PC-3 (cell line): ENCODE measurements around the gene DMGDH. TPM values are rescaled to one million over a fixed set of nuclear protein-coding genes. Genes with fewer than 3 reads are reported as not detected.

Experiments used
- ATAC-seq: fragments of 200-7000 bp; cut with Tn5 transposase; 2 replicates; pipeline ENCODE4 v1.9.1; 2020; ENCODE audit warnings: mild to moderate bottlenecking, moderate library complexity
- BruUV-seq: library from RNA; stranded (reverse); fragments of 400-500 nt; replicated peaks from 2 replicates; lab custom pipeline; 2021; lab: Mats Ljungman, UMichigan
- CTCF ChIA-PET: fragments of 300-600 bp; sonication (Branson Sonifier 250); formaldehyde crosslinking; loops from one replicate; lab custom pipeline; 2022; ENCODE audit warnings: antibody characterized with exemption; lab: Charles Lee
- POLR2A ChIA-PET: fragments of 300-600 bp; sonication (Branson Sonifier 250); formaldehyde crosslinking; loops from one replicate; lab custom pipeline; 2022; ENCODE audit warnings: antibody characterized with exemption; ENCODE audit not compliant: unreplicated experiment; lab: Charles Lee
- DNase-seq: peaks from one replicate; pipeline ENCODE4 v3.0.0-alpha.2; 2015
- H2AFZ ChIP-seq: fragments of 300-600 bp; sonication (generic); 2 replicates; pipeline ENCODE4 v1.6.0; 2016; ENCODE audit warnings: antibody characterized with exemption, low read length
- H3F3A ChIP-seq: fragments of 300-600 bp; sonication (generic); one replicate; pipeline ENCODE4 v1.6.0; 2017; ENCODE audit warnings: antibody characterized with exemption, low read length, control low read depth, mild to moderate bottlenecking; ENCODE audit not compliant: unreplicated experiment
- H3K27ac ChIP-seq: fragments of 300-600 bp; sonication (generic); 2 replicates; pipeline ENCODE4 v1.5.1; 2016; ENCODE audit warnings: mild to moderate bottlenecking, low read length
- H3K27me3 ChIP-seq: fragments of 300-600 bp; sonication (generic); 2 replicates; pipeline ENCODE4 v1.6.1; 2016; ENCODE audit warnings: low read length, mixed read lengths
- H3K36me3 ChIP-seq: fragments of 300-600 bp; sonication (generic); 2 replicates; pipeline ENCODE4 v1.6.1; 2016; ENCODE audit warnings: low read depth, mixed run types, low read length, mixed read lengths
- H3K4me1 ChIP-seq: fragments of 300-600 bp; sonication (generic); 2 replicates; pipeline ENCODE4 v1.5.1; 2016; ENCODE audit warnings: low read length; ENCODE audit not compliant: insufficient read depth
- H3K4me2 ChIP-seq: fragments of 300-600 bp; sonication (generic); 2 replicates; pipeline ENCODE4 v1.6.0; 2016; ENCODE audit warnings: low read length
- H3K4me3 ChIP-seq: fragments of 300-600 bp; sonication (generic); 2 replicates; pipeline ENCODE4 v1.5.1; 2016; ENCODE audit warnings: mild to moderate bottlenecking, low read length, mixed read lengths
- H3K79me2 ChIP-seq: fragments of 300-600 bp; sonication (generic); 2 replicates; pipeline ENCODE4 v1.6.1; 2017; ENCODE audit warnings: low read length, mixed read lengths
- H3K9ac ChIP-seq: fragments of 300-600 bp; sonication (generic); 2 replicates; pipeline ENCODE4 v1.6.0; 2016; ENCODE audit warnings: mild to moderate bottlenecking, low read length
- H3K9me2 ChIP-seq: fragments of 300-600 bp; sonication (generic); replicated peaks from 2 replicates; pipeline ENCODE4 v1.6.1; 2016; ENCODE audit warnings: mixed run types, low read length, mixed read lengths
- H3K9me3 ChIP-seq: fragments of 300-600 bp; sonication (generic); 2 replicates; pipeline ENCODE4 v1.6.1; 2016; ENCODE audit warnings: low read length, mixed read lengths
- H4K20me1 ChIP-seq: fragments of 300-600 bp; sonication (generic); 2 replicates; pipeline ENCODE4 v1.6.1; 2016; ENCODE audit warnings: low read length, mixed read lengths
- CTCF ChIP-seq: fragments of 300-600 bp; sonication (generic); conservative IDR thresholded peaks from 2 replicates; pipeline ENCODE4 v1.5.1; 2017; ENCODE audit warnings: antibody characterized with exemption, low read depth, mild to moderate bottlenecking, low read length
- EZH2 ChIP-seq: fragments of 300-600 bp; sonication (generic); IDR thresholded peaks from one replicate; pipeline ENCODE4 v1.6.1; 2017; ENCODE audit warnings: antibody characterized with exemption, mild to moderate bottlenecking, low read length; ENCODE audit not compliant: unreplicated experiment
- EZH2phosphoT487 ChIP-seq: fragments of 300-600 bp; sonication (generic); IDR thresholded peaks from 2 replicates; pipeline ENCODE4 v1.6.1; 2018; ENCODE audit warnings: mild to moderate bottlenecking, antibody characterized with exemption, low read length, borderline replicate concordance
- intact Hi-C: fragments of 100-400 bp; cut with micrococcal nuclease; formaldehyde crosslinking; loops from 2 replicates; pipeline ENCODE4 v1.9.0; 2023
- total RNA-seq: library from RNA; depleted of rRNA; stranded (reverse); fragments of >200 nt; gene quantifications from 2 replicates; pipeline ENCODE4 v1.2.3, GENCODE V29; 2014

The DMGDH gene
- total RNA-seq, 1 experiment from 2014 or later: not detected

GRCh38 chr5:79111960-79112702 lies 42.7 kb upstream of the DMGDH start:
- H3K4me2 ChIP-seq: no peak overlapping the region
- ChIA-PET POLR2A (no interaction called here), CTCF (no interaction called here)
- no peak overlapping the region for H2AFZ ChIP-seq
- intact Hi-C loops: no loop called here
- no peak overlapping the region for H3K27ac ChIP-seq
- H3F3A ChIP-seq: no peaks in the 10 kb centered on the region
- H3K9ac ChIP-seq: no peak overlapping the region
- no peak overlapping the region for H3K4me3 ChIP-seq
- H3K4me1 ChIP-seq: no peaks in the 10 kb centered on the region
- H3K27me3 ChIP-seq: no peaks in the 10 kb centered on the region
- no peak for ATAC-seq
- H3K36me3 ChIP-seq: no peaks in the 10 kb centered on the region
- H3K9me2 ChIP-seq: no peaks in the 10 kb centered on the region
- DNase-seq: no peak
- no peaks in the 10 kb centered on the region for H4K20me1 ChIP-seq
- no peaks in the 10 kb centered on the region for H3K9me3 ChIP-seq
- BruUV-seq: no TSS peak
- H3K79me2 ChIP-seq: no peaks in the 10 kb centered on the region
- no peak for TF ChIP-seq EZH2
- TF ChIP-seq EZH2phosphoT487: no peak
- TF ChIP-seq CTCF: no peak

- ChIA-PET POLR2A (no interaction called here), CTCF (no interaction called here)
- no peak for DNase-seq
- Histone ChIP-seq H3K9me2 (no peaks in the 10 kb centered on the region), H2AFZ (no peak within 1 kb of the TSS), H3K4me2 (no peak within 1 kb of the TSS), H3K79me2 (no peaks in the 10 kb centered on the region), H3K9ac (no peak within 1 kb of the TSS), H3K27me3 (no peaks in the 10 kb centered on the region), H3K27ac (no peak within 1 kb of the TSS), H3K36me3 (no peaks in the 10 kb centered on the region), H3K9me3 (no peaks in the 10 kb centered on the region), H3K4me1 (no peaks in the 10 kb centered on the region), H4K20me1 (no peaks in the 10 kb centered on the region), H3F3A (no peaks in the 10 kb centered on the region), H3K4me3 (no peak within 1 kb of the TSS)
- intact Hi-C loops: no loop called here
- BruUV-seq: no TSS peak
- TF ChIP-seq CTCF: no peak
- TF ChIP-seq EZH2: no peak
- no peak for TF ChIP-seq EZH2phosphoT487
- no peak for ATAC-seq
These were observed 42.0 kb upstream of the DMGDH start, which contains the start of gene BHMT for GRCh38 chr5:79111387-79111959. Gene BHMT (plus strand): TSS chr5:79111809. CDS start chr5:79111886, 77 bp downstream.
